IPS-15b (cell line): ENCODE results near the gene KLHL35.
"Not testable (repeated sequence)": the region's sequence is repeated elsewhere in the genome, so short reads cannot be mapped to it uniquely, and the experiment has no call there.

Experiments used
- H3K27me3 ChIP-seq: one replicate; pipeline ENCODE4 v1.6.1; 2013; ENCODE audit warnings: low read length; ENCODE audit not compliant: control insufficient read depth, insufficient read depth
- H3K36me3 ChIP-seq: one replicate; pipeline ENCODE4 v1.6.1; 2013; ENCODE audit warnings: low read length; ENCODE audit not compliant: control insufficient read depth, insufficient read depth
- H3K4me1 ChIP-seq: one replicate; pipeline ENCODE4 v1.6.1; 2013; ENCODE audit warnings: mild to moderate bottlenecking, low read length; ENCODE audit not compliant: control insufficient read depth, insufficient read depth
- H3K4me3 ChIP-seq: one replicate; pipeline ENCODE4 v1.5.1; 2013; ENCODE audit warnings: low read depth, low read length
- H3K9ac ChIP-seq: one replicate; pipeline ENCODE4 v1.6.1; 2013; ENCODE audit warnings: low read depth, mild to moderate bottlenecking, low read length
- H3K9me3 ChIP-seq: one replicate; pipeline ENCODE4 v1.6.1; 2013; ENCODE audit warnings: mild to moderate bottlenecking, low read length; ENCODE audit not compliant: control insufficient read depth, insufficient read depth

Gene KLHL35

GRCh38 chr11:75389276-75389605 lies 43.8 kb downstream of the KLHL35 start:
- no peaks in the 10 kb centered on the region for H3K36me3 ChIP-seq
- no peaks in the 10 kb centered on the region for H3K4me1 ChIP-seq
- H3K27me3 ChIP-seq, result no peaks in the 10 kb centered on the region
- H3K4me3 ChIP-seq, result no peak overlapping the region
- no peaks in the 10 kb centered on the region for H3K9me3 ChIP-seq
- no peak overlapping the region for H3K9ac ChIP-seq

GRCh38 chr11:75388386-75389275 lies 44.4 kb downstream of the KLHL35 start:
- Histone ChIP-seq H3K9me3 (no peaks in the 10 kb centered on the region), H3K9ac (no peak overlapping the region), H3K4me3 (no peak overlapping the region)

GRCh38 chr11:75387736-75388294 lies 45.2 kb downstream of the KLHL35 start:
- no peak overlapping the region for H3K9ac ChIP-seq
- H3K9me3 ChIP-seq, result no peaks in the 10 kb centered on the region
- no peaks in the 10 kb centered on the region for H3K27me3 ChIP-seq
- no peaks in the 10 kb centered on the region for H3K4me1 ChIP-seq
- H3K4me3 ChIP-seq, result no peak overlapping the region
- no peaks in the 10 kb centered on the region for H3K36me3 ChIP-seq

More at GRCh38 chr11:75388386-75389275, 44.4 kb downstream of the KLHL35 start:
- no peaks in the 10 kb centered on the region for H3K36me3 ChIP-seq
- H3K4me1 ChIP-seq, result no peaks in the 10 kb centered on the region
- no peaks in the 10 kb centered on the region for H3K27me3 ChIP-seq

- Histone ChIP-seq H3K9me3 (no peaks in the 10 kb centered on the region), H3K4me3 (no peak overlapping the region), H3K27me3 (no peaks in the 10 kb centered on the region), H3K9ac (no peak overlapping the region), H3K36me3 (no peaks in the 10 kb centered on the region), H3K4me1 (no peaks in the 10 kb centered on the region)
These were observed 45.9 kb downstream of the KLHL35 start for GRCh38 chr11:75386942-75387630.

GRCh38 chr11:75384438-75385080 lies 48.4 kb downstream of the KLHL35 start:
- H3K4me3 ChIP-seq, result no peak overlapping the region
- no peaks in the 10 kb centered on the region for H3K9me3 ChIP-seq
- H3K9ac ChIP-seq, result no peak overlapping the region
- H3K36me3 ChIP-seq, result no peaks in the 10 kb centered on the region
- H3K27me3 ChIP-seq, result no peaks in the 10 kb centered on the region
- H3K4me1 ChIP-seq, result no peaks in the 10 kb centered on the region

- Histone ChIP-seq H3K4me1 (no peaks in the 10 kb centered on the region), H3K36me3 (no peaks in the 10 kb centered on the region), H3K4me3 (no peak overlapping the region), H3K9me3 (no peaks in the 10 kb centered on the region), H3K9ac (no peak overlapping the region), H3K27me3 (no peaks in the 10 kb centered on the region)
These were observed 49.8 kb downstream of the KLHL35 start for GRCh38 chr11:75383246-75383645.

- Histone ChIP-seq H3K9me3 (no peaks in the 10 kb centered on the region), H3K27me3 (no peaks in the 10 kb centered on the region), H3K4me1 (no peaks in the 10 kb centered on the region), H3K9ac (no peak overlapping the region), H3K36me3 (no peaks in the 10 kb centered on the region), H3K4me3 (no peak overlapping the region)
These were observed 52.1 kb downstream of the KLHL35 start for GRCh38 chr11:75380716-75381420.

- Histone ChIP-seq H3K4me1 (no peaks in the 10 kb centered on the region), H3K4me3 (no peak overlapping the region), H3K9ac (no peak overlapping the region), H3K9me3 (no peaks in the 10 kb centered on the region), H3K27me3 (no peaks in the 10 kb centered on the region), H3K36me3 (no peaks in the 10 kb centered on the region)
These were observed 52.8 kb downstream of the KLHL35 start for GRCh38 chr11:75380245-75380644.

- H3K27me3 ChIP-seq, H3K36me3 ChIP-seq, H3K4me1 ChIP-seq, H3K4me3 ChIP-seq, H3K9ac ChIP-seq, H3K9me3 ChIP-seq: not testable (repeated sequence)
These were observed 54.2 kb downstream of the KLHL35 start for GRCh38 chr11:75378776-75379175.

GRCh38 chr11:75376175-75376574 lies 56.8 kb downstream of the KLHL35 start:
- Histone ChIP-seq H3K4me3 (no peak overlapping the region), H3K9ac (no peak overlapping the region), H3K9me3 (no peaks in the 10 kb centered on the region), H3K27me3 (no peaks in the 10 kb centered on the region), H3K36me3 (no peaks in the 10 kb centered on the region), H3K4me1 (no peaks in the 10 kb centered on the region)

GRCh38 chr11:75375626-75376025 lies 57.4 kb downstream of the KLHL35 start:
- H3K9me3 ChIP-seq, result no peaks in the 10 kb centered on the region
- H3K4me1 ChIP-seq, result no peaks in the 10 kb centered on the region
- no peak overlapping the region for H3K4me3 ChIP-seq
- H3K27me3 ChIP-seq, result no peaks in the 10 kb centered on the region
- no peak overlapping the region for H3K9ac ChIP-seq
- H3K36me3 ChIP-seq, result no peaks in the 10 kb centered on the region
